MM.1S (cell line): ENCODE results near the gene FRY.

ENCODE experiments used
- DNase-seq: peaks from one replicate; pipeline ENCODE4 v3.0.0-alpha.2; 2015
- H2AFZ ChIP-seq: fragments of 300-600 bp; sonication (generic); 2 replicates; pipeline ENCODE4 v1.6.0; 2016; ENCODE audit warnings: antibody characterized with exemption, low read length
- H3F3A ChIP-seq: fragments of 300-600 bp; sonication (generic); 2 replicates; pipeline ENCODE4 v1.6.1; 2016; ENCODE audit warnings: mild to moderate bottlenecking, antibody characterized with exemption, low read length, moderate library complexity, mixed read lengths; ENCODE audit not compliant: insufficient read depth
- H3K27ac ChIP-seq: fragments of 300-600 bp; sonication (generic); 2 replicates; pipeline ENCODE4 v1.5.1; 2016; ENCODE audit warnings: mild to moderate bottlenecking, low read length
- H3K27me3 ChIP-seq: fragments of 300-600 bp; sonication (generic); replicated peaks from 2 replicates; pipeline ENCODE4 v1.6.0; 2016; ENCODE audit warnings: low read length; ENCODE audit not compliant: insufficient read depth
- H3K36me3 ChIP-seq: fragments of 300-600 bp; sonication (generic); replicated peaks from 2 replicates; pipeline ENCODE4 v1.6.1; 2016; ENCODE audit warnings: mild to moderate bottlenecking, low read length, mixed read lengths; ENCODE audit not compliant: insufficient read depth
- H3K4me1 ChIP-seq: fragments of 300-600 bp; sonication (generic); 2 replicates; pipeline ENCODE4 v1.6.1; 2016; ENCODE audit warnings: low read length, mixed read lengths
- H3K4me2 ChIP-seq: fragments of 300-600 bp; sonication (generic); 2 replicates; pipeline ENCODE4 v1.6.0; 2016; ENCODE audit warnings: low read depth, low read length
- H3K4me3 ChIP-seq: fragments of 300-600 bp; sonication (generic); 2 replicates; pipeline ENCODE4 v1.5.1; 2016; ENCODE audit warnings: low read length, mixed read lengths
- H3K79me2 ChIP-seq: fragments of 300-600 bp; sonication (generic); 2 replicates; pipeline ENCODE4 v1.6.1; 2016; ENCODE audit warnings: mixed run types, low read length, mixed read lengths
- H3K9ac ChIP-seq: fragments of 300-600 bp; sonication (generic); 2 replicates; pipeline ENCODE4 v1.6.1; 2016; ENCODE audit warnings: low read length, mixed read lengths
- H3K9me2 ChIP-seq: fragments of 300-600 bp; sonication (generic); replicated peaks from 2 replicates; pipeline ENCODE4 v1.6.1; 2016; ENCODE audit warnings: mild to moderate bottlenecking, low read length, mixed read lengths; ENCODE audit not compliant: insufficient read depth
- H3K9me3 ChIP-seq: fragments of 300-600 bp; sonication (generic); replicated peaks from 2 replicates; pipeline ENCODE4 v1.6.1; 2016; ENCODE audit warnings: mild to moderate bottlenecking, low read length, mixed read lengths; ENCODE audit not compliant: insufficient read depth
- H4K20me1 ChIP-seq: fragments of 300-600 bp; sonication (generic); 2 replicates; pipeline ENCODE4 v1.6.1; 2016; ENCODE audit warnings: mild to moderate bottlenecking, low read length, moderate library complexity, mixed read lengths; ENCODE audit not compliant: insufficient read depth
- EZH2 ChIP-seq: fragments of 300-600 bp; sonication (generic); optimal IDR thresholded peaks from 2 replicates; pipeline ENCODE3; 2017; ENCODE audit warnings: low read depth, mild to moderate bottlenecking, antibody characterized with exemption, low read length, mixed read lengths
- EZH2phosphoT487 ChIP-seq: fragments of 300-600 bp; sonication (generic); IDR thresholded peaks from 2 replicates; pipeline ENCODE4 v1.6.1; 2018; ENCODE audit warnings: antibody characterized with exemption, low read length
- TF ChIP-seq, protein P1 (sequence below): fragments of 300-600 bp; sonication (generic); IDR thresholded peaks from 2 replicates; pipeline ENCODE4 v1.5.1; 2016; ENCODE audit warnings: antibody characterized with exemption, low read length, mixed read lengths

FRY gene

GRCh38 chr13:32011971-32012370 lies 19.6 kb upstream of the FRY start:
- Histone ChIP-seq H3K36me3 (no peaks in the 10 kb centered on the region), H3K27me3 (no peaks in the 10 kb centered on the region), H3K79me2 (no peaks in the 10 kb centered on the region), H3K9me3 (no peaks in the 10 kb centered on the region), H3K4me1 (no peaks in the 10 kb centered on the region), H3K9ac (no peak overlapping the region), H3K27ac (no peak overlapping the region), H3K4me2 (no peak overlapping the region), H2AFZ (no peak overlapping the region), H3F3A (no peaks in the 10 kb centered on the region), H3K4me3 (no peak overlapping the region), H3K9me2 (no peaks in the 10 kb centered on the region), H4K20me1 (no peaks in the 10 kb centered on the region)
- TF ChIP-seq, protein P1, sequence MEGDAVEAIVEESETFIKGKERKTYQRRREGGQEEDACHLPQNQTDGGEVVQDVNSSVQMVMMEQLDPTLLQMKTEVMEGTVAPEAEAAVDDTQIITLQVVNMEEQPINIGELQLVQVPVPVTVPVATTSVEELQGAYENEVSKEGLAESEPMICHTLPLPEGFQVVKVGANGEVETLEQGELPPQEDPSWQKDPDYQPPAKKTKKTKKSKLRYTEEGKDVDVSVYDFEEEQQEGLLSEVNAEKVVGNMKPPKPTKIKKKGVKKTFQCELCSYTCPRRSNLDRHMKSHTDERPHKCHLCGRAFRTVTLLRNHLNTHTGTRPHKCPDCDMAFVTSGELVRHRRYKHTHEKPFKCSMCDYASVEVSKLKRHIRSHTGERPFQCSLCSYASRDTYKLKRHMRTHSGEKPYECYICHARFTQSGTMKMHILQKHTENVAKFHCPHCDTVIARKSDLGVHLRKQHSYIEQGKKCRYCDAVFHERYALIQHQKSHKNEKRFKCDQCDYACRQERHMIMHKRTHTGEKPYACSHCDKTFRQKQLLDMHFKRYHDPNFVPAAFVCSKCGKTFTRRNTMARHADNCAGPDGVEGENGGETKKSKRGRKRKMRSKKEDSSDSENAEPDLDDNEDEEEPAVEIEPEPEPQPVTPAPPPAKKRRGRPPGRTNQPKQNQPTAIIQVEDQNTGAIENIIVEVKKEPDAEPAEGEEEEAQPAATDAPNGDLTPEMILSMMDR = no peak
- TF ChIP-seq EZH2 = no peak
- no peak for TF ChIP-seq EZH2phosphoT487
- DNase-seq = no peak

DNA sequence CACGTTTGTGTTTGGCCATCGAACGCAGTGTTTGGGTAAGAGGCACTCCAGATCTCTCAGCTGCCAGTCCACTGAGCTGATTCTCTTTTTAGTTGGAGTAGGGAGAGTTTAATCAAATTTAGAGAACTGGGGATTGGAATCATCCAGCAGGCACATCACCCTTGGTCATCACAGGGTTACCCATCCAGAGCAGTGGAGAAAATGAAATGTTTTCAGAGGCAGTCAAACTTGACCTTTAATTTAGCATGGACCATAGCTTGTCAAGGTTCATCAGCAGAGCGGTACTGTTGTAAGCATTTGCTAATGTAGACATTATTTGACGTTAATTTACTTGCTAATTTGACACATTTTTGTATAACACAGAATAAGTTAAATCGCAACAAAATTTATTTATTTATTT lies 18.4 kb upstream of the FRY start:
- Histone ChIP-seq H3K9me3 (no peaks in the 10 kb centered on the region), H2AFZ (no peak overlapping the region), H3K9me2 (no peaks in the 10 kb centered on the region), H4K20me1 (no peaks in the 10 kb centered on the region), H3K9ac (no peak overlapping the region), H3K36me3 (no peaks in the 10 kb centered on the region), H3K27ac (no peak overlapping the region), H3K27me3 (no peaks in the 10 kb centered on the region), H3K79me2 (no peaks in the 10 kb centered on the region), H3K4me1 (no peaks in the 10 kb centered on the region), H3K4me3 (no peak overlapping the region), H3K4me2 (no peak overlapping the region), H3F3A (no peaks in the 10 kb centered on the region)
- TF ChIP-seq, protein P1 = no peak
- TF ChIP-seq EZH2phosphoT487 = no peak
- no peak for TF ChIP-seq EZH2
- no peak for DNase-seq

DNA sequence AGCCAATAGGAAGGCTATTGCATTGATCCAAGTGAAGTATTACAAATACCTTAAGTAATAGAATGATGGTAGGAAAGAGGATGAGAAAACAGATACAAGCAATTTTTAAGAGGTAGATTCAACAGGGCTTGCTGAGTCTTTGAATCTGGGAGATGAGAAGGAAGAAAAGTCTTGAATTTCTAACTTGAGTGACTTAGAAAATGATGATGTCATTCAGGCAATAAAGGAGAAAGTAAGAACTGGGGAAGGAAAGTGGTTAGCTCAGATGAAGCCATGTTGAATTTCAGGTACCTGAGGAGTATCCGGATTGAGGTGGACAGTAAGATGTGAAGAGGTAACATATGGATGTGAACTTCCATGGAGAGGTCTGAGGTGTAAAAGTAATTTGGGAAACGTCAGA lies 15.5 kb upstream of the FRY start:
- no peaks in the 10 kb centered on the region for H3K27me3 ChIP-seq
- no peaks in the 10 kb centered on the region for H3K9me2 ChIP-seq
- no peak overlapping the region for H2AFZ ChIP-seq
- H3K4me1 ChIP-seq = no peaks in the 10 kb centered on the region
- no peaks in the 10 kb centered on the region for H3F3A ChIP-seq
- H3K9ac ChIP-seq = no peak overlapping the region
- H3K27ac ChIP-seq = no peak overlapping the region
- DNase-seq = no peak
- no peak overlapping the region for H3K4me3 ChIP-seq
- H3K36me3 ChIP-seq = no peaks in the 10 kb centered on the region
- no peaks in the 10 kb centered on the region for H3K79me2 ChIP-seq
- no peaks in the 10 kb centered on the region for H3K9me3 ChIP-seq
- TF ChIP-seq EZH2phosphoT487 (no peak), EZH2 (no peak)
- TF ChIP-seq, protein P1 = no peak
- H3K4me2 ChIP-seq = no peak overlapping the region
- no peaks in the 10 kb centered on the region for H4K20me1 ChIP-seq
